ENCODE measurements around the gene TNK1. TPM values are rescaled to one million over a fixed set of nuclear protein-coding genes. Genes with fewer than 3 reads are reported as not detected.

TNK1 gene
- total and polyA plus RNA-seq, 12 donors, result 1.1 to 4.4 (median 2.1) TPM

- DNase-seq, result no peak
- TF ChIP-seq, protein P1, sequence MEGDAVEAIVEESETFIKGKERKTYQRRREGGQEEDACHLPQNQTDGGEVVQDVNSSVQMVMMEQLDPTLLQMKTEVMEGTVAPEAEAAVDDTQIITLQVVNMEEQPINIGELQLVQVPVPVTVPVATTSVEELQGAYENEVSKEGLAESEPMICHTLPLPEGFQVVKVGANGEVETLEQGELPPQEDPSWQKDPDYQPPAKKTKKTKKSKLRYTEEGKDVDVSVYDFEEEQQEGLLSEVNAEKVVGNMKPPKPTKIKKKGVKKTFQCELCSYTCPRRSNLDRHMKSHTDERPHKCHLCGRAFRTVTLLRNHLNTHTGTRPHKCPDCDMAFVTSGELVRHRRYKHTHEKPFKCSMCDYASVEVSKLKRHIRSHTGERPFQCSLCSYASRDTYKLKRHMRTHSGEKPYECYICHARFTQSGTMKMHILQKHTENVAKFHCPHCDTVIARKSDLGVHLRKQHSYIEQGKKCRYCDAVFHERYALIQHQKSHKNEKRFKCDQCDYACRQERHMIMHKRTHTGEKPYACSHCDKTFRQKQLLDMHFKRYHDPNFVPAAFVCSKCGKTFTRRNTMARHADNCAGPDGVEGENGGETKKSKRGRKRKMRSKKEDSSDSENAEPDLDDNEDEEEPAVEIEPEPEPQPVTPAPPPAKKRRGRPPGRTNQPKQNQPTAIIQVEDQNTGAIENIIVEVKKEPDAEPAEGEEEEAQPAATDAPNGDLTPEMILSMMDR (IDR thresholded peaks at IDR 0.05), result no peak
- no peaks in the 10 kb centered on the region for H3K27me3 ChIP-seq
- 92 to 93% methylated on average over 29 of the region's 29 CpGs for WGBS, 2 donors
- no peak overlapping the region for H3K4me3 ChIP-seq
- intact Hi-C loops (cut with DNase I), result no loop called here
- no peaks in the 10 kb centered on the region for H3K36me3 ChIP-seq
- peak in 2 of 8 donors; percentile 13 to 18 for ATAC-seq
- no peaks in the 10 kb centered on the region for H3K4me1 ChIP-seq
- H3K27ac ChIP-seq, result no peak overlapping the region
- no peaks in the 10 kb centered on the region for H3K9me3 ChIP-seq
These were observed 46.1 kb downstream of the TNK1 start for GRCh38 chr17:7426896-7427489.

- Histone ChIP-seq H3K27me3 (no peaks in the 10 kb centered on the region), H3K9me3 (no peaks in the 10 kb centered on the region), H3K4me3 (no peak overlapping the region), H3K27ac (no peak overlapping the region), H3K36me3 (no peaks in the 10 kb centered on the region), H3K4me1 (no peaks in the 10 kb centered on the region)
- intact Hi-C loops (cut with DNase I), result no loop called here
- TF ChIP-seq, protein P1 (IDR thresholded peaks at IDR 0.05), result no peak
- DNase-seq (no peak), ATAC-seq (no peak)
- 89 to 90% methylated on average over 7 of the region's 7 CpGs for WGBS, 2 donors
These were observed 46.7 kb downstream of the TNK1 start for GRCh38 chr17:7427549-7427948.

DNA sequence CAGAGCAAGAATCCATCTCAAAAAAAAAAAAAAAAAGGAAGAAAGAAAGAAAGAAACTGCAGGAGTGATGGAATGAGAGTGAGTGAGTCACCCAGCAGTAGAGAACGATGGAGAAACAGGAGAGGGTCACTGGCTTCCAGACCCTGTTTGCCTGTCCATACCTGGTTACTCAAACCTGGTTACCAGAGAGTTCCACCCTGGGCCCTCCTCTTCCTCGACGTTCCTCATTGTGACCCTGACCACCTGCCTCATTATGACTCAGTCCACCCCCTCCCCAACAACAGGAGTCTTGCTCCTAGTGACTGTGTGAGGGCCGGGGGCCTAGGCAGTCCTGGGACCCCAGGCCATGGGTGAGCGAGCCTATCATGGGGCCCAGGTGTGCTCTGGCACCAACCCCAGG lies 47.7 kb downstream of the TNK1 start, which contains the start of gene SPEM3:
Gene SPEM3 (plus strand): TSS at position 301 of the 400 bp plus-strand sequence. CDS start 46 bp downstream, at position 347.
- WGBS, 2 donors, result 68 to 73% methylated on average over 5 of the region's 5 CpGs
- no peak within 1 kb of the TSS for H3K4me3 ChIP-seq
- DNase-seq, result no peak
- no peak within 1 kb of the TSS for H3K27ac ChIP-seq
- H3K4me1 ChIP-seq, result no peaks in the 10 kb centered on the region
- H3K27me3 ChIP-seq, result no peaks in the 10 kb centered on the region
- intact Hi-C loops (cut with DNase I), result no loop called here
- ATAC-seq, result no peak
- H3K36me3 ChIP-seq, result no peaks in the 10 kb centered on the region
- H3K9me3 ChIP-seq, result no peaks in the 10 kb centered on the region
- TF ChIP-seq, protein P1 (IDR thresholded peaks at IDR 0.05), result no peak

GRCh38 chr17:7429722-7430121 lies 48.8 kb downstream of the TNK1 start:
- 90 to 93% methylated on average over 9 to 10 of the region's 10 CpGs for WGBS, 2 donors
- ATAC-seq (no peak), DNase-seq (no peak)
- H3K9me3 ChIP-seq, result no peaks in the 10 kb centered on the region
- no peaks in the 10 kb centered on the region for H3K27me3 ChIP-seq
- no peak overlapping the region for H3K27ac ChIP-seq
- H3K4me1 ChIP-seq, result peaks cover 0 to under 1% (median 0%) of the 10 kb centered on the region in 9 donors
- intact Hi-C loops (cut with DNase I), result loop anchor here in 4 of 10 donors (10.0 kb wide), 3 partner anchors 75 to 155 kb away; partner anchors contain the start of genes KCTD11 (in 2 of the 4), TMEM95 (in 2 of the 4), MPDU1 (in 1 of the 4) and TNFSF13 (in 1 of the 4)
- no peaks in the 10 kb centered on the region for H3K36me3 ChIP-seq
- TF ChIP-seq, protein P1 (IDR thresholded peaks at IDR 0.05), result no peak
- no peak overlapping the region for H3K4me3 ChIP-seq
